HFF-Myc (cell line): ENCODE measurements around the gene COX7A1.
"Not testable (repeated sequence)": the region's sequence is repeated elsewhere in the genome, so short reads cannot be mapped to it uniquely, and the experiment has no call there.

ENCODE experiments used
- DNase-seq: peaks from one replicate; pipeline ENCODE4 v3.0.0-alpha.2; 2011; ENCODE audit warnings: low read depth; ENCODE audit errors: extremely low read depth
- H3K4me3 ChIP-seq: replicated peaks from 2 replicates; pipeline ENCODE4 v1.5.1; 2011; ENCODE audit warnings: low read depth, mild to moderate bottlenecking, control low read depth, low read length
- TF ChIP-seq, protein P1 (sequence below): IDR thresholded peaks from 2 replicates; pipeline ENCODE4 v1.5.1; 2012; ENCODE audit warnings: mild to moderate bottlenecking, low read depth, low read length, control low read depth; ENCODE audit errors: missing control alignments

COX7A1 gene

GRCh38 chr19:36152352-36153091 lies at the start of gene COX7A1:
Gene COX7A1 (minus strand): TSS chr19:36152447. CDS start chr19:36152407, 40 bp downstream.
- H3K4me3 ChIP-seq, result peak within 1 kb of the TSS; percentile 23
- TF ChIP-seq, protein P1, sequence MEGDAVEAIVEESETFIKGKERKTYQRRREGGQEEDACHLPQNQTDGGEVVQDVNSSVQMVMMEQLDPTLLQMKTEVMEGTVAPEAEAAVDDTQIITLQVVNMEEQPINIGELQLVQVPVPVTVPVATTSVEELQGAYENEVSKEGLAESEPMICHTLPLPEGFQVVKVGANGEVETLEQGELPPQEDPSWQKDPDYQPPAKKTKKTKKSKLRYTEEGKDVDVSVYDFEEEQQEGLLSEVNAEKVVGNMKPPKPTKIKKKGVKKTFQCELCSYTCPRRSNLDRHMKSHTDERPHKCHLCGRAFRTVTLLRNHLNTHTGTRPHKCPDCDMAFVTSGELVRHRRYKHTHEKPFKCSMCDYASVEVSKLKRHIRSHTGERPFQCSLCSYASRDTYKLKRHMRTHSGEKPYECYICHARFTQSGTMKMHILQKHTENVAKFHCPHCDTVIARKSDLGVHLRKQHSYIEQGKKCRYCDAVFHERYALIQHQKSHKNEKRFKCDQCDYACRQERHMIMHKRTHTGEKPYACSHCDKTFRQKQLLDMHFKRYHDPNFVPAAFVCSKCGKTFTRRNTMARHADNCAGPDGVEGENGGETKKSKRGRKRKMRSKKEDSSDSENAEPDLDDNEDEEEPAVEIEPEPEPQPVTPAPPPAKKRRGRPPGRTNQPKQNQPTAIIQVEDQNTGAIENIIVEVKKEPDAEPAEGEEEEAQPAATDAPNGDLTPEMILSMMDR, result no peak
- DNase-seq, result no peak

GRCh38 chr19:36201684-36202083 lies 49.4 kb upstream of the COX7A1 start:
- TF ChIP-seq, protein P1, result no peak
- DNase-seq, result no peak
- no peak overlapping the region for H3K4me3 ChIP-seq

- DNase-seq, result no peak
- TF ChIP-seq, protein P1, result no peak
Measured at GRCh38 chr19:36198119-36198518, 45.9 kb upstream of the COX7A1 start.

DNA sequence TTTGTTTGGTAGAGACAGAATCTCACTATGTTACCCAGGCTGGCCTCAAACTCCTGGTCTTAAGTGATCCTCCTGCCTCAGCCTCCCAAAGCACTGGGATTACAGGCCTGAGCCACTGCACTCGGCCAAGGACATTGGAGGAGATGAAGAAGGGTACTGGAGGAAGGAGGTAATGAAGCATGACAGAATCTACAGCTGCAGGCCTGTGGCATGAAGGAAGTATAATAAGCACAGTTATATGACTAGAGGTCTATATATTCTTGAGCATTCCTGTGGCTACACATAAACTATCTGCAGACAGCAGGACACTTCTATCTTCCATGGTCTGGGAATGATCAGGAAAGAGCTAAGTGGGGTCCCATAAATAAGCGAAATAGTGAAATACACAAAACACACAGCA lies 44.0 kb upstream of the COX7A1 start:
- no peak overlapping the region for H3K4me3 ChIP-seq
- no peak for DNase-seq
- TF ChIP-seq, protein P1, result no peak

More at GRCh38 chr19:36198119-36198518, 45.9 kb upstream of the COX7A1 start:
- H3K4me3 ChIP-seq, result no peak overlapping the region

DNA sequence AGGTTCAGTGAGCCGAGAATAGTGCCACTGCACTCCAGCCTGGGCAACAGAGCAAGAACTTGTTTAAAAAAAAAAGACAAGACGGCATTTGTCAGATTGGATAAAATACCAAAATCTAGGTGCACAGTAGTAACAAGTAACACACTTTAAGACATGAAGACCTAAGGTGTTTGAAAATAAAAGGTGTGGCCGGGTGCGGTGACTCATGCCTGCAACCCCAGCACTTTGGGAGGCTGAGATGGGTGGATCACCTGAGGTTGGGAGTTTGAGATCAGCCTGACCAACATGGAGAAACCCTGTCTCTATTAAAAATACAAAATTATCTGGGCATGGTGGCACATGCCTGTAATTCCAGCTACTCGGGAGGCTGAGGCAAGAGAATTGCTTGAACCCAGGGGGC lies 34.5 kb upstream of the COX7A1 start:
- not testable (repeated sequence) for DNase-seq, H3K4me3 ChIP-seq

- H3K4me3 ChIP-seq, result no peak overlapping the region
- TF ChIP-seq, protein P1, result no peak
- DNase-seq, result no peak
Measured at GRCh38 chr19:36183245-36183628, 31.0 kb upstream of the COX7A1 start.

GRCh38 chr19:36182612-36183244 lies 30.5 kb upstream of the COX7A1 start:
- no peak for DNase-seq
- H3K4me3 ChIP-seq, result no peak overlapping the region
- TF ChIP-seq, protein P1, result no peak

- not testable (repeated sequence) for DNase-seq
Measured at GRCh38 chr19:36179077-36179476, 26.8 kb upstream of the COX7A1 start.

GRCh38 chr19:36173846-36174245 lies 21.6 kb upstream of the COX7A1 start:
- not testable (repeated sequence) for DNase-seq, H3K4me3 ChIP-seq

More at GRCh38 chr19:36179077-36179476, 26.8 kb upstream of the COX7A1 start:
- not testable (repeated sequence) for H3K4me3 ChIP-seq
